H1 (cell line): Measurements from ENCODE around the gene RTF1. TPM values are rescaled to one million over a fixed set of nuclear protein-coding genes. Genes with fewer than 3 reads are reported as not detected.
"Not testable (repeated sequence)": the region's sequence is repeated elsewhere in the genome, so short reads cannot be mapped to it uniquely, and the experiment has no call there.

ENCODE experiments used
- CTCF ChIA-PET: fragments of 300-600 bp; sonication (Branson Sonifier 250); formaldehyde crosslinking; loops from one replicate; lab custom pipeline; 2021; ENCODE audit not compliant: partially characterized antibody; lab: Charles Lee
- POLR2A ChIA-PET: fragments of 300-600 bp; sonication (Branson Sonifier 250); formaldehyde crosslinking; loops from one replicate; lab custom pipeline; 2021; ENCODE audit warnings: inconsistent platforms; ENCODE audit not compliant: partially characterized antibody; lab: Charles Lee
- DNase-seq, 2 experiments: peaks; one replicate each; pipeline versions ENCODE4 v3.0.0 to v3.0.0-alpha.2; 2010 to 2022; ENCODE audit warnings: low spot score in 2 of 2, low read depth in 1 of 2, mixed read lengths in 1 of 2
- FAIRE-seq: peaks from 2 replicates; lab custom pipeline; 2011; peaks lifted over from hg19 to GRCh38; lab: Jason Lieb, UNC
- H2AFZ ChIP-seq: 2 replicates; pipeline ENCODE4 v1.8.1; 2012; ENCODE audit warnings: low read length, inconsistent platforms
- H2AK5ac ChIP-seq: 2 replicates; pipeline ENCODE4 v1.6.1; 2013; ENCODE audit warnings: low read depth, low read length
- H2BK120ac ChIP-seq: replicated peaks from 2 replicates; pipeline ENCODE3; 2013; ENCODE audit warnings: low read depth, low read length, inconsistent platforms
- H2BK12ac ChIP-seq: 2 replicates; pipeline ENCODE4 v1.6.1; 2013; ENCODE audit warnings: low read depth, low read length
- H2BK15ac ChIP-seq: 2 replicates; pipeline ENCODE4 v1.6.1; 2013; ENCODE audit warnings: low read length
- H2BK20ac ChIP-seq: 2 replicates; pipeline ENCODE4 v1.6.1; 2013; ENCODE audit warnings: low read length
- H2BK5ac ChIP-seq: 2 replicates; pipeline ENCODE4 v1.6.1; 2013; ENCODE audit warnings: low read depth, low read length
- H3K14ac ChIP-seq: 2 replicates; pipeline ENCODE4 v1.6.1; 2013; ENCODE audit warnings: inconsistent platforms; ENCODE audit not compliant: insufficient read length
- H3K18ac ChIP-seq: 2 replicates; pipeline ENCODE4 v1.6.1; 2013; ENCODE audit warnings: low read length; ENCODE audit errors: extremely low read depth
- H3K23ac ChIP-seq: 2 replicates; pipeline ENCODE4 v1.6.1; 2013; ENCODE audit warnings: inconsistent platforms; ENCODE audit not compliant: insufficient read length
- H3K23me2 ChIP-seq: 2 replicates; pipeline ENCODE4 v1.6.1; 2013; ENCODE audit warnings: low read depth, low read length
- H3K27ac ChIP-seq: 2 replicates; pipeline ENCODE4 v1.6.1; 2011; ENCODE audit warnings: low read depth, low read length, inconsistent platforms
- H3K27me3 ChIP-seq, 4 experiments: replicated peaks in 1 of 4; 1 replicate in 1 of 4; 2 replicates in 3 of 4; pipeline versions ENCODE4 v1.6.1 to v1.8.1; 2011 to 2013; ENCODE audit warnings: low read length in 3 of 4, mild to moderate bottlenecking in 3 of 4, inconsistent platforms in 2 of 4, mixed read lengths in 2 of 4, moderate library complexity in 1 of 4; ENCODE audit not compliant: control insufficient read depth in 3 of 4, insufficient read depth in 3 of 4; ENCODE audit errors: extremely low read depth in 1 of 4
- H3K36me3 ChIP-seq, 4 experiments: 2 replicates each; pipeline versions ENCODE4 v1.6.1 to v1.8.1; 2011 to 2013; ENCODE audit warnings: mild to moderate bottlenecking in 4 of 4, low read length in 3 of 4, moderate library complexity in 2 of 4, control low read depth in 1 of 4, inconsistent platforms in 1 of 4; ENCODE audit not compliant: insufficient read depth in 4 of 4, control insufficient read depth in 2 of 4
- H3K4ac ChIP-seq: replicated peaks from 2 replicates; pipeline ENCODE3; 2013; ENCODE audit warnings: low read length, low read depth, mixed read lengths, inconsistent platforms; ENCODE audit not compliant: insufficient read length
- H3K4me1 ChIP-seq, 4 experiments: replicated peaks in 1 of 4; 1 replicate in 1 of 4; 2 replicates in 3 of 4; pipeline versions ENCODE4 v1.6.1 to v1.8.1; 2011 to 2013; ENCODE audit warnings: low read length in 3 of 4, inconsistent platforms in 2 of 4, mixed read lengths in 1 of 4; ENCODE audit not compliant: insufficient read depth in 4 of 4, control insufficient read depth in 3 of 4
- H3K4me2 ChIP-seq, 2 experiments: 2 replicates each; pipeline versions ENCODE4 v1.6.1 to v1.8.1; 2011 to 2013; ENCODE audit warnings: low read depth in 2 of 2, low read length in 2 of 2, control low read depth in 1 of 2, inconsistent platforms in 1 of 2, mild to moderate bottlenecking in 1 of 2; ENCODE audit not compliant: insufficient read depth in 1 of 2
- H3K4me3 ChIP-seq, 4 experiments: fragments of 200-600, 300-600 bp in 1 of 4; sonication (generic), shearing (Covaris generic), sonication (Bioruptor Twin) in 1 of 4; 2 replicates each; pipeline versions ENCODE4 v1.5.1 to v1.8.1; 2011 to 2016; ENCODE audit warnings: low read length in 4 of 4, low read depth in 3 of 4, control low read depth in 2 of 4, inconsistent platforms in 2 of 4, mild to moderate bottlenecking in 2 of 4, mixed read lengths in 1 of 4, moderate library complexity in 1 of 4; ENCODE audit not compliant: insufficient read depth in 2 of 4; ENCODE audit errors: extremely low read depth in 1 of 4
- H3K56ac ChIP-seq: replicated peaks from 2 replicates; pipeline ENCODE3; 2013; ENCODE audit warnings: low read depth, mild to moderate bottlenecking, mixed read lengths, low read length, inconsistent platforms; ENCODE audit not compliant: insufficient read length
- H3K79me1 ChIP-seq: 2 replicates; pipeline ENCODE4 v1.6.1; 2013; ENCODE audit warnings: low read depth, low read length, control low read depth
- H3K79me2 ChIP-seq, 2 experiments: 2 replicates each; pipeline versions ENCODE4 v1.6.1 to v1.8.1; 2012 to 2013; ENCODE audit warnings: low read length in 2 of 2, mild to moderate bottlenecking in 2 of 2, inconsistent platforms in 1 of 2; ENCODE audit not compliant: insufficient read depth in 2 of 2, control insufficient read depth in 1 of 2
- H3K9ac ChIP-seq, 4 experiments: replicated peaks in 1 of 4; 1 replicate in 1 of 4; 2 replicates in 3 of 4; pipeline versions ENCODE4 v1.6.1 to v1.8.1; 2011 to 2013; ENCODE audit warnings: low read depth in 3 of 4, low read length in 3 of 4, control low read depth in 2 of 4, mild to moderate bottlenecking in 2 of 4, moderate library complexity in 2 of 4, inconsistent platforms in 1 of 4; ENCODE audit errors: extremely low read depth in 1 of 4
- H3K9me3 ChIP-seq, 2 experiments: 2 replicates each; pipeline versions ENCODE4 v1.6.1 to v1.8.1; 2012 to 2013; ENCODE audit warnings: mild to moderate bottlenecking in 2 of 2, moderate library complexity in 2 of 2, control low read depth in 1 of 2, inconsistent platforms in 1 of 2, low read depth in 1 of 2, low read length in 1 of 2, mixed read lengths in 1 of 2; ENCODE audit not compliant: insufficient read depth in 2 of 2
- H4K20me1 ChIP-seq, 2 experiments: replicated peaks in 1 of 2; 2 replicates each; pipeline versions ENCODE3 to v1.8.1; 2011 to 2013; ENCODE audit warnings: inconsistent platforms in 2 of 2, low read length in 2 of 2, mild to moderate bottlenecking in 1 of 2; ENCODE audit not compliant: insufficient read depth in 2 of 2, control insufficient read depth in 1 of 2
- H4K5ac ChIP-seq: 2 replicates; pipeline ENCODE4 v1.6.1; 2013; ENCODE audit warnings: low read length, low read depth, mixed read lengths, inconsistent platforms; ENCODE audit not compliant: insufficient read length
- H4K8ac ChIP-seq: 2 replicates; pipeline ENCODE4 v1.8.0; 2013; ENCODE audit warnings: mild to moderate bottlenecking, moderate library complexity, low read length, inconsistent platforms; ENCODE audit not compliant: insufficient read depth; ENCODE audit errors: extremely low read depth
- H4K91ac ChIP-seq: replicated peaks from 2 replicates; pipeline ENCODE3; 2013; ENCODE audit warnings: low read length, mixed read lengths, inconsistent platforms; ENCODE audit not compliant: insufficient read length
- WGBS, 2 experiments: shearing (Covaris generic) in 1 of 2; methylation state at CpG; one replicate each; pipeline versions ENCODE4 v1.1.6 to v1.1.7; 2013 to 2015; ENCODE audit warnings: low lambda C conversion rate in 2 of 2, mixed read lengths in 2 of 2, inconsistent platforms in 1 of 2, low coverage in 1 of 2, missing lambda C conversion rate in 1 of 2; ENCODE audit not compliant: insufficient replicate concordance in 2 of 2, insufficient coverage in 1 of 2, insufficient read length in 1 of 2; ENCODE audit errors: extremely low coverage in 1 of 2, missing lambda C conversion rate in 1 of 2; 5-methylcytosine and 5-hydroxymethylcytosine counted together
- polyA plus RNA-seq, 7 experiments: library from polyadenylated mRNA; depleted of rRNA in 3 of 7; stranded (reverse) in 5 of 7; unstranded in 2 of 7; fragments of >200 nt in 5 of 7; fragments of 200-250 nt in 2 of 7; gene quantifications; 1 replicate in 5 of 7; 2 replicates in 1 of 7; 4 replicates in 1 of 7; pipeline versions ENCODE4 v1.2.1 to v1.2.3, GENCODE V29; 2011 to 2013; ENCODE audit warnings: missing spikeins in 2 of 7, mixed read lengths in 2 of 7
- total RNA-seq: library from RNA; stranded (reverse); fragmentation: NEBNext Ultra II Directional; extraction: Animal tissue kit (Norgen Biotek cat#: 25700); gene quantifications from 2 replicates; pipeline ENCODE4 v1.2.1, GENCODE V29; 2021

Gene RTF1
- total and polyA plus RNA-seq, 2 of the 8 experiments (the other 6 are each of a cell fraction or from before 2014, with no cell fraction given) = 22.6 to 47.7 TPM

GRCh38 chr15:41425907-41426306, 9.0 kb downstream of the RTF1 start:
- 94% methylated on average over 5 of the region's 5 CpGs; no CpG with 5 or more reads in 1 of the 2 experiments for WGBS, 2 experiments
- H3K9me3 ChIP-seq, POLR2A ChIA-PET: not testable (repeated sequence)

More at GRCh38 chr15:41425907-41426306, 9.0 kb downstream of the RTF1 start:
- H3K23ac ChIP-seq, H3K18ac ChIP-seq, H4K8ac ChIP-seq, H3K9ac ChIP-seq, H3K56ac ChIP-seq, H4K20me1 ChIP-seq, H2AFZ ChIP-seq, H3K4me1 ChIP-seq, H2BK12ac ChIP-seq, FAIRE-seq, H2AK5ac ChIP-seq, H4K5ac ChIP-seq, H3K4me3 ChIP-seq, H3K14ac ChIP-seq, DNase-seq, H3K4ac ChIP-seq, H2BK20ac ChIP-seq, H3K36me3 ChIP-seq, H3K23me2 ChIP-seq, H2BK120ac ChIP-seq, CTCF ChIA-PET, H4K91ac ChIP-seq, H3K79me1 ChIP-seq, H2BK15ac ChIP-seq, H3K27ac ChIP-seq, H3K27me3 ChIP-seq, H3K4me2 ChIP-seq, H2BK5ac ChIP-seq: not testable (repeated sequence)
- H3K79me2 ChIP-seq = peaks cover 9 to 65% of the 10 kb centered on the region in 2 experiments
